ENCODE results near the gene IGFBP6.

The IGFBP6 gene

DNA sequence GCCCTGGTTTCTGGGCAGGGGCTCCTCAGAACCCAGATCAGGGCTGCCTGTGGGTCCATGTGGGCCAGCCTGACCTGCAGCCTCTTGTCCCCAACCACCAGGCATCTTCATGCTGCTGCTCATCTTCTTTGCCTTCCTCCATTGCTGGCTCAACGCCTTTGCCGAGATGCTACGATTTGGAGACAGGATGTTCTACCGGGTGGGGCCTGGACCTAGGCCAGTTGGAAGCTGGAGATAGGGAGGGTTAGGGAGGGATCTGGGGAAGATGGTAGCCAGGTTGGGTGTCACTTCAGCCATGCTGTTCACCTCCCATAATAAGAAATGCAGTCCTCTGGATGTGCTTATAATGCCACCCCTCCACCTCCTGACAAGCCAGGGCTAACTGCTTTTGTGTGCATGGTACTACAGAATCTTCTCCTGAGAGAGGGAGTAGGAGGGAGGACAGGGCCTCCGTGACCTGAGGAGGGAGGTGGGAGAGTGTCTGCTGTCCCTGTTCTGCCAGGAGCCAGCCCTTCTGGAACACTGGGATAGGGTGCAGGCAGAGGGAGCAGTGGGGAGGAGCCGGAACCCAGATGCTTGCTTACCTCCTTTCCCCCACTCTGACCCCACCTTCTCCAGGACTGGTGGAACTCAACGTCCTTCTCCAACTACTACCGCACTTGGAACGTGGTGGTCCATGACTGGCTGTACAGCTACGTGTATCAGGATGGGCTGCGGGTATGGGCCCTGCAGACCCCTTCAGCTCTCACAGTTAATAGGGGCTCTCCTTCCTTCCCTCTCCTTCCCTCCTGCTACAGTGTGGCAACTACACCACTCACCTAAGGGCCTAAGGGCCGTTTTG lies 23.4 kb downstream of the IGFBP6 start:
- DNase-seq (ENCODE audit: low read depth in 2 of 2), result no peak

- DNase-seq (ENCODE audit: low read depth in 2 of 2), result no peak
These were observed 25.5 kb downstream of the IGFBP6 start for GRCh38 chr12:53122961-53123468.

DNA sequence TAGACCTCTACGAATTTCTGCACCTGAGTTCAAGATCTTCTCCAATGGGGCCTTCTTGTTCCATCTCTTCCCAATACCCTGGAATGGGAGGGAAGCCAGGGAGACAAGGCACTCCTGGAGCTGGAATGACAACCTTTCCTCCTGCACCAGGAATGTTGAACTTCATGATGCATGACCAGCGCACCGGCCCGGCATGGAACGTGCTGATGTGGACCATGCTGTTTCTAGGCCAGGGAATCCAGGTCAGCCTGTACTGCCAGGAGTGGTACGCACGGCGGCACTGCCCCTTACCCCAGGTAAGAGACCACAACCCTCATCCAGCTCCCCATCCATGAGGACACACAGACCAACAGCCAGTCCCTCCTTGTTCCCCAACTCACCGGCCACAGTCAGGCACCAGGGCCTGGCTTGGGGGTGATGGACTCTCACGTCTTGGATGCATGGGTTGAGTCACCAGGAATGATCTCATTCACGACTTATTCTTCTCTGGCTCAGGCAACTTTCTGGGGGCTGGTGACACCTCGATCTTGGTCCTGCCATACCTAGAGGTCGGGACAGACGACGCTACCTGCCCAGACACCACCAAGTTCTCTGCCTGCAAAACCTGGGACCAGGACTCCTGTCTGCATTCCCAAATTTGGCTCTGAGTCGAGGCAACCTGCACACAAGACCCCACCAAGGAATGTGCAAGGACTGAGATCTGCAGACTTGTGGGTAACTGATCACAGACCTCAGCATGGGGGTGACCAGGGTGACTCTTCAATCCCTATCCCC lies 26.3 kb downstream of the IGFBP6 start:
- no peak for DNase-seq (ENCODE audit: low read depth in 2 of 2)

- DNase-seq (ENCODE audit: low read depth in 2 of 2), result no peak
These were observed 26.9 kb downstream of the IGFBP6 start for GRCh38 chr12:53124352-53124723.

DNA sequence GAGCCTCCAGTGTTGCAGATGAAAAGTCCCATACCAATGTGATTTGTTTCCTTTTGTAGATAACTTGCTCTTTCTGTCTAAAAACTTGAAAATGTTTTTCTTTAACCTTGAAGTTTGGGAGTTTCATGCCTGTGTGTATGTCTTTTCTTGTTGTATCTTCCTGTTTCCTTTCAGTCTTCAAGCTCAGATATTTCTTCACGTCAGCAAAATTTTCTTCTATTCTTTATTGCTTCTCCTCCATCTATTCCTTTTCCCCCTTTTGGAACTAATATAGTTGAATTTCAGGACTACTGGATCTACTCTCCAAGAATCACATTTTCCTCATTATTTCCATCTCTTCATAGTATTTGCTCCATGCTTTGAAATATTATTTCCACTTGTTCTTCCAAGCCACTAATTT lies 29.7 kb downstream of the IGFBP6 start:
- DNase-seq (ENCODE audit: low read depth in 2 of 2), result no peak

DNA sequence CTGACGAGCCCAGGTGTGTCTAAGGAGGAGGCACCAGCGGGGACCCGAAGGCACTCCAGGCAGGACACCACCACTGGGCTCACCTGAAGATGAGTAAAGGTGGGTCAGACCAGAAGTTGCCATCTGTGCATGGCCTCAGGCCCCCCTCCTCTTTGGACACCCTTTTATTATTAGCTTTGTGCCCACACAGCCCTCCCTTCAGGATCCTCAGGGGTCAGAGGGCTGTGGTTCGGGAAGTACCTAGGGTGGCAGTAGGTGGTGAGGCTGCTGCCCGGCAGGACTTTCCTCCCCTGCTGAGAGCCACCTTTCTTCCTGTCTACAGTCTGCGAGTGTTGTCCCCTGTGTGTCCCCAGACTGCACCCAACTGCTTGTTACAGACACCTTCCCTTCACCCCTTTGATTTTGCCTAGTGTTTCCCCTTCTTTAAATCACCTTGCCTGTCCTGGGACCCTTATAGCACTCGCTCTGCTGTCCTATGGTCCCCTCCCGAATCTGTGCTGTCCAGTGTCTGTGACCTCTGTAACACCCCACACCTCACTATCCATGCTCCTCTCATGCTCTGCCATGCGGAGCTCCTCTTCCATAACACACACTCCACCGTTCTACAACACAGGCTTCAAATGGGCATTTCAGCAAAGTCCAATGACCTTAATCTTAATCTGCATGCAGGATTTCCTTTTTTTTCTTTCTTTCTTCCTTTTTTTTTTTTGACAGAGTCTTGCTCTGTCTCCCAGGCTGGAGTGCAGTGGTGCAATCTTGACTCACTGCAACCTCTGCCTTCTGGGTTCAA lies 31.5 kb downstream of the IGFBP6 start:
- no peak for DNase-seq (ENCODE audit: low read depth in 2 of 2)

DNA sequence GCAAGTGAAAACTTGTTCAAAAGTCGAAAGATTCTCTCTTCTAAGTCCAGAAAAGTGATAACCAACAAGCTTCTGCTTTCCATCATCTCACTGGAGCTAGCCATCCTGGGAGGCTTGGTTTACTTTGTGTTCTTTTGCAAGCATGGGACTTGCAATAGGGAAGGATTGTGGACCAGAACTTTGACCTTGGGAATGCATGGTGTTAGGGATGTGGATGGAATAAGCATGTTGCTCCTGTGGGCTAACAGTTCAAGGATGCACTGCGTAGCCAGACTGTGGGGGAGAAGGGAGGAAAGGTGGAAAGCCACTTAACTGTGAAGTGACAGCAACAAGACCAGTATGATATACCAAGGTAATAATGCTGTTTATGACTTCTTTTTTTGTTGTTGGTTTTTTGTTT lies 34.4 kb downstream of the IGFBP6 start:
- no peak for DNase-seq (ENCODE audit: low read depth in 2 of 2)

DNA sequence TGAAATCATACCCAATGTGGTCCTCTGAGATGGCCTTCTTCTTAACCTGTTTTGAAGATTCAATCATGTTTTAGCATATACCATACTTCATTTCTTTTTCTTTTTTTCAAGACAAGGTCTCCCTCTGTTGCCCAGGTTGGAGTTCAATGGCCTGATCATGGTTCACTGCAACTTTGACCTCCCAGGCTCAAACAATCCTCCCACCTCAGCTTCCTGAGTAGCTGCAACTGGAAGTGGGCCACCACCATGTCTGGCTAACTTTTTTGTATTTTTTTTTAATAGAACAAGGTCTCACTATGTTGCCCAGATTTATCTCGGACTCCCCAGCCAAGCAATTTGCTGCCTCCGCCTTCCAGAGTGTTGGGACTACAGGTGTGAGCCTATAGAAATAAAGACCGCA lies 36.3 kb downstream of the IGFBP6 start:
- no peak for DNase-seq (ENCODE audit: low read depth in 2 of 2)

DNA sequence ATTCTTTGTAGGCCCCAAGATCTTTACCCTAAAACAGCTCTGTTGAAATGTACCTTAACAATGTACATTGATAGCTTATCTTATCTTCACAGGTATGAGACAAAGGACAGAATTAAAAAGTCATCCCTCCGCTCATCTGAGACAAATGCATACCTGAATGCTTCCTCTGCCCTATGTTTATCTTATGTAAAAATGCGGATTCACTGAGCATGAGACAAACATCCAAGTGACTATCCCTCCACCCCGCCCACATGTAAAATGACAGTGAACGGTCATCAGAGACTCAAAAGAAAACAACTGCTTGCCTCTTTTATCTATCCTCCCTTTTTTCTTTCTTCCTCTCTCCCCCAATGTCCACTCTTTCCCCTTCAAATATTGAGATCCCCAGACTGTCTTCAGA lies 45.9 kb downstream of the IGFBP6 start:
- no peak for DNase-seq (ENCODE audit: low read depth in 2 of 2)

DNA sequence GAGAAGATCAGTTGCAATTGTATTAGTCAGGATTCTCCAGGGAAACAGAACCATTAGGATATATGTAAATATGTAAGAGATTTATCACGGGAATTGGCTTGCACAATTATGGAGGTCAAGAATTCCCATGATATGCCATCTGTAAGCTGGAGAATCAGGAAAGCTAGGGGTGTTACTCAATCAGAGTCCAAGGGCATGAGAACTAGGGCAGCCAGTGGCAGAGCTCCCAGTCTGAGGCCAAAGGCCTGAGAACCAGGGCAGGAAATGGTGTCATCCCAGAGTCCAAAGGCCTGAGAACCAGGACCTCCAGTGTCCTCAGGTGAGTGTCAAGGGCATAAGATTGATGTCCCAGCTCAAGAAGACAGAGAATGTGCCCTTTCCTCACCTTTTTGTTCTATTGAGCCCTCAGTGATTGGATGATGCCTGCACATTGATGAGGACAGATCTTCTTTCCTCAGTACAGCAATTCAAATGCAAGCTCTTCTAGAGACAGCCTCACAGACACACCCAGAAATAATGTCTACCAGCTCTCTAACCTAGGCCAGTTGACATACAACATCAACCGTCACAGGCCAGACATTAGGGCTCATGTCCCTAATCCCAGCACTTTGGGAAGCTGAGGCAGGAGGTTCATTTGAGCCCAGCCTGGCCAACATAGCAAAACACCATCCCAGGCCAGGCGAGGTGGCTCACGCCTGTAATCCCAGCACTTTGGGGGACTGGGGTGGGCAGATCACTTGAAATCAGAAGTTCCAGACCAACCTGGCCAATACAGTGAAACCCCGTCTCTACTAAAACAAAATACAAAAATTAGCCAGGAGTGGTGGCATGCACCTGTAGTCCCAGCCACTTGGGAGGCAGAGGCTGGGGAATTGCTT lies 48.2 kb downstream of the IGFBP6 start:
- DNase-seq (ENCODE audit: low read depth in 2 of 2), result no peak

GRCh38 chr12:53147181-53147580 lies 49.7 kb downstream of the IGFBP6 start:
- no peak for DNase-seq (ENCODE audit: low read depth in 2 of 2)

DNA sequence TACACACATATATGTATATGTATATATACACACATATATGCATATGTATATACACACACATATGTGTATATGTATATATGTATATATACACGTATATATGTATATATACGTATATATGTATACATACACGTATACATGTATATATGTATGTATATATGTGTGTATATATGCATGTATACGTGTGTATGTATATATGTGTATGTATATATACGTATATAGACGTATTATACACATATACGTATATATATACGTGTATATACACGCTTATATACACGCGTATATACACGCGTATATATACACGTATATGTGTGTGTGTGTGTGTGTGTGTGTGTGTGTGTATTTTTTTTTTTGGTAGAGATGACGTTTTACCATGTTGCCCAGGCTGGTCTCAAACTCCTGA lies 50.2 kb downstream of the IGFBP6 start:
- no peak for DNase-seq (ENCODE audit: low read depth in 2 of 2)

- no peak for DNase-seq (ENCODE audit: low read depth in 2 of 2)
These were observed 53.6 kb downstream of the IGFBP6 start for GRCh38 chr12:53151039-53151438.

Measured in activated CD4-positive, alpha-beta T cell treated with anti-CD3 and anti-CD28 coated beads for 24 hours (primary cell).